ENCODE measurements around the gene TMEM250.

TMEM250 gene

GRCh38 chr9:136136127-136136925, 17.7 kb upstream of the TMEM250 start:
- Histone ChIP-seq H3K27me3 (replicated peaks; ENCODE audit: control insufficient read depth, insufficient read depth, low read length) (no peaks in the 10 kb centered on the region; the same call in 1 of the 2 replicates), H3K4me3 (replicated peaks; ENCODE audit: low read depth, low read length) (no peak overlapping the region), H3K36me3 (ENCODE audit: control insufficient read depth, insufficient read depth, low read length) (no peaks in the 10 kb centered on the region)
- TF ChIP-seq CTCF (IDR thresholded peaks at IDR 0.05; ENCODE audit: insufficient read depth, low read length, poor library complexity, severe bottlenecking), result no peak
- DNase-seq (ENCODE audit: extremely low read depth, insufficient read length), result no peak

- no peak for DNase-seq (ENCODE audit: extremely low read depth, insufficient read length)
- Histone ChIP-seq H3K4me3 (replicated peaks; ENCODE audit: low read depth, low read length) (no peak overlapping the region), H3K36me3 (ENCODE audit: control insufficient read depth, insufficient read depth, low read length) (no peaks in the 10 kb centered on the region), H3K27me3 (replicated peaks; ENCODE audit: control insufficient read depth, insufficient read depth, low read length) (no peaks in the 10 kb centered on the region; the same call in 1 of the 2 replicates)
- no peak for TF ChIP-seq CTCF (IDR thresholded peaks at IDR 0.05; ENCODE audit: insufficient read depth, low read length, poor library complexity, severe bottlenecking)
Observed at GRCh38 chr9:136135326-136136126, 16.9 kb upstream of the TMEM250 start.

- Histone ChIP-seq H3K36me3 (ENCODE audit: control insufficient read depth, insufficient read depth, low read length) (no peaks in the 10 kb centered on the region), H3K4me3 (replicated peaks; ENCODE audit: low read depth, low read length) (no peak overlapping the region), H3K27me3 (replicated peaks; ENCODE audit: control insufficient read depth, insufficient read depth, low read length) (no peaks in the 10 kb centered on the region; the same call in 1 of the 2 replicates)
- no peak for TF ChIP-seq CTCF (IDR thresholded peaks at IDR 0.05; ENCODE audit: insufficient read depth, low read length, poor library complexity, severe bottlenecking)
- no peak for DNase-seq (ENCODE audit: extremely low read depth, insufficient read length)
Observed at GRCh38 chr9:136133959-136134484, 15.3 kb upstream of the TMEM250 start.

GRCh38 chr9:136133191-136133958, 14.7 kb upstream of the TMEM250 start:
- peak; percentile 3 for TF ChIP-seq CTCF (IDR thresholded peaks at IDR 0.05; ENCODE audit: insufficient read depth, low read length, poor library complexity, severe bottlenecking)
- Histone ChIP-seq H3K4me3 (replicated peaks; ENCODE audit: low read depth, low read length) (no peak overlapping the region), H3K36me3 (ENCODE audit: control insufficient read depth, insufficient read depth, low read length) (no peaks in the 10 kb centered on the region), H3K27me3 (replicated peaks; ENCODE audit: control insufficient read depth, insufficient read depth, low read length) (no peaks in the 10 kb centered on the region; the same call in 1 of the 2 replicates)
- DNase-seq (ENCODE audit: extremely low read depth, insufficient read length), result no peak

GRCh38 chr9:136132512-136133050, 13.9 kb upstream of the TMEM250 start:
- H3K27me3 ChIP-seq (replicated peaks; ENCODE audit: control insufficient read depth, insufficient read depth, low read length), result no peaks in the 10 kb centered on the region; the same call in 1 of the 2 replicates
- TF ChIP-seq CTCF (IDR thresholded peaks at IDR 0.05; ENCODE audit: insufficient read depth, low read length, poor library complexity, severe bottlenecking), result no peak
- DNase-seq (ENCODE audit: extremely low read depth, insufficient read length), result no peak
- H3K4me3 ChIP-seq (replicated peaks; ENCODE audit: low read depth, low read length), result no peak overlapping the region
- H3K36me3 ChIP-seq (ENCODE audit: control insufficient read depth, insufficient read depth, low read length), result no peaks in the 10 kb centered on the region
